GM12878 (cell line): Measurements from ENCODE around the gene NUCB1. TPM values are rescaled to one million over a fixed set of nuclear protein-coding genes. Genes with fewer than 3 reads are reported as not detected.

Source experiments
- ATAC-seq: fragments of 200-7000 bp; cut with Tn5 transposase; 3 replicates; pipeline ENCODE4 v1.9.1; 2020; ENCODE audit warnings: mild to moderate bottlenecking, moderate library complexity
- BruUV-seq: library from RNA; stranded (reverse); fragments of 400-500 nt; replicated peaks from 2 replicates; lab custom pipeline; 2021; lab: Mats Ljungman, UMichigan
- CTCF ChIA-PET: fragments of 300-600 bp; sonication (Branson Sonifier 250); formaldehyde crosslinking; extraction: SDS; loops from one replicate; lab custom pipeline; 2021; ENCODE audit warnings: inconsistent platforms; lab: Yijun Ruan, JAX
- POLR2A ChIA-PET: fragments of 350-600 bp; formaldehyde crosslinking; extraction: SDS; loops from one replicate; lab custom pipeline; 2021; ENCODE audit warnings: inconsistent platforms; lab: Charles Lee
- RAD21 ChIA-PET: fragments of 300-600 bp; sonication (Branson Sonifier 250); formaldehyde crosslinking; loops from one replicate; lab custom pipeline; 2023; ENCODE audit warnings: antibody characterized with exemption; ENCODE audit not compliant: unreplicated experiment; lab: Charles Lee
- SMC1A ChIA-PET: fragments of 300-600 bp; sonication (Branson Sonifier 250); formaldehyde crosslinking; loops from one replicate; lab custom pipeline; 2023; ENCODE audit not compliant: unreplicated experiment, uncharacterized antibody; lab: Charles Lee
- DNase-seq: peaks from one replicate; pipeline ENCODE4 v3.0.0-alpha.2; 2011; ENCODE audit warnings: low read depth, low spot score
- FAIRE-seq: peaks from 3 replicates; lab custom pipeline; 2011; peaks lifted over from hg19 to GRCh38; lab: Jason Lieb, UNC
- H2AFZ ChIP-seq: 2 replicates; pipeline ENCODE4 v1.6.0; 2011; ENCODE audit warnings: low read depth, low read length, control low read depth; ENCODE audit not compliant: control insufficient read depth
- H3K27ac ChIP-seq: 2 replicates; pipeline ENCODE4 v1.5.1; 2011; ENCODE audit warnings: control low read depth; ENCODE audit not compliant: control insufficient read depth, insufficient read depth
- H3K27me3 ChIP-seq, 2 experiments: replicated peaks in 1 of 2; 2 replicates each; pipeline versions ENCODE4 v1.6.0 to v1.6.1; 2011; ENCODE audit warnings: low read length in 1 of 2; ENCODE audit not compliant: control insufficient read depth in 2 of 2, insufficient read depth in 2 of 2
- H3K36me3 ChIP-seq, 2 experiments: 2 replicates each; pipeline ENCODE4 v1.5.1; 2011; ENCODE audit warnings: low read length in 1 of 2; ENCODE audit not compliant: control insufficient read depth in 2 of 2, insufficient read depth in 2 of 2
- H3K4me1 ChIP-seq: 2 replicates; pipeline ENCODE4 v1.6.1; 2011; ENCODE audit warnings: mild to moderate bottlenecking, low read length, moderate library complexity, mixed read lengths; ENCODE audit not compliant: control insufficient read depth, insufficient read depth
- H3K4me2 ChIP-seq: 2 replicates; pipeline ENCODE4 v1.6.0; 2011; ENCODE audit warnings: control low read depth; ENCODE audit not compliant: control insufficient read depth, insufficient read depth
- H3K4me3 ChIP-seq: fragments of 200-600 bp; sonication (generic); 2 replicates; pipeline ENCODE4 v1.5.1; 2016
- H3K79me2 ChIP-seq: 2 replicates; pipeline ENCODE4 v1.6.0; 2011; ENCODE audit warnings: low read length; ENCODE audit not compliant: control insufficient read depth, insufficient read depth
- H3K9ac ChIP-seq: 2 replicates; pipeline ENCODE4 v1.8.0; 2011; ENCODE audit warnings: low read length, control low read depth, mixed read lengths; ENCODE audit not compliant: control insufficient read depth, insufficient read depth
- H3K9me3 ChIP-seq: replicated peaks from 3 replicates; pipeline ENCODE4 v1.5.1; 2011; ENCODE audit warnings: mild to moderate bottlenecking, low read length; ENCODE audit not compliant: control insufficient read depth, insufficient read depth
- H4K20me1 ChIP-seq: 2 replicates; pipeline ENCODE4 v1.6.0; 2011; ENCODE audit not compliant: control insufficient read depth, insufficient read depth
- ATF7 ChIP-seq: fragments of 450-650 bp; IDR thresholded peaks from 2 replicates; pipeline ENCODE4 v1.6.1; 2016; ENCODE audit warnings: low read depth, mild to moderate bottlenecking
- CHD2 ChIP-seq: IDR thresholded peaks from 2 replicates; pipeline ENCODE4 v1.6.1; 2011; ENCODE audit warnings: low read depth, low read length, improper control_type of control experiment, borderline replicate concordance
- CUX1 ChIP-seq: IDR thresholded peaks from 2 replicates; pipeline ENCODE4 v1.6.1; 2012; ENCODE audit warnings: improper control_type of control experiment, low read depth, low read length; ENCODE audit not compliant: insufficient replicate concordance
- EP300 ChIP-seq, 2 experiments: fragments of 150-350 bp in 1 of 2; IDR thresholded peaks; 2 replicates each; pipeline ENCODE4 v1.6.1; 2011 to 2012; ENCODE audit warnings: low read depth in 2 of 2, low read length in 2 of 2, borderline replicate concordance in 1 of 2, improper control_type of control experiment in 1 of 2, inconsistent platforms in 1 of 2; ENCODE audit not compliant: control insufficient read depth in 1 of 2
- ETV6 ChIP-seq, 2 experiments: fragments of 450-650 bp in 1 of 2; IDR thresholded peaks in 1 of 2; conservative IDR thresholded peaks in 1 of 2; 2 replicates each; pipeline ENCODE4 v1.6.1; 2014; ENCODE audit warnings: antibody characterized with exemption in 1 of 2, borderline replicate concordance in 1 of 2, low read depth in 1 of 2, mild to moderate bottlenecking in 1 of 2, moderate library complexity in 1 of 2
- JUND ChIP-seq: IDR thresholded peaks from 2 replicates; pipeline ENCODE4 v1.6.1; 2012; ENCODE audit warnings: low read depth, mild to moderate bottlenecking, low read length, improper control_type of control experiment, moderate library complexity
- WGBS: methylation state at CpG from one replicate; pipeline ENCODE4 v1.1.6; 2016; ENCODE audit warnings: low lambda C conversion rate; ENCODE audit not compliant: insufficient replicate concordance, insufficient coverage; ENCODE audit errors: missing lambda C conversion rate; 5-methylcytosine and 5-hydroxymethylcytosine counted together
- in situ Hi-C: fragments of 300-500 bp; cut with MboI; formaldehyde crosslinking; loops from 9 replicates; pipeline ENCODE4 v1.14.3; 2018; ENCODE audit warnings: mixed read lengths
- intact Hi-C: fragments of 100-400 bp; cut with micrococcal nuclease; formaldehyde crosslinking; loops from one replicate; pipeline ENCODE4 v1.14.2; 2022; ENCODE audit not compliant: unreplicated experiment
- polyA plus RNA-seq, 11 experiments: library from polyadenylated mRNA; depleted of rRNA in 4 of 11; unstranded in 6 of 11; stranded (reverse) in 5 of 11; fragments of >200 nt; fragmentation: Nextera tagmentation in 4 of 11; fragmentation: Illumina TruSeq in 1 of 11; extraction: Ambion mirVana in 4 of 11; extraction: Trizol in 1 of 11; gene quantifications; 1 replicate in 1 of 11; 2 replicates in 10 of 11; pipeline versions ENCODE4 v1.2.1 to v1.2.3, GENCODE V29; 2011 to 2016; ENCODE audit warnings: inconsistent platforms in 2 of 11, missing spikeins in 2 of 11, low read depth in 1 of 11
- total RNA-seq, 4 experiments: library from RNA; depleted of rRNA in 3 of 4; stranded (reverse); fragments of >200 nt in 3 of 4; fragmentation: Illumina TruSeq in 1 of 4; extraction: Trizol in 1 of 4; gene quantifications; 2 replicates each; pipeline versions ENCODE4 v1.2.1 to v1.2.3, GENCODE V29; 2013 to 2021

Gene NUCB1
- total and polyA plus RNA-seq, 10 of the 15 experiments (the other 5 are each of a cell fraction or from before 2014, with no cell fraction given), result 1.8 to 112 (median 44.5) TPM

DNA sequence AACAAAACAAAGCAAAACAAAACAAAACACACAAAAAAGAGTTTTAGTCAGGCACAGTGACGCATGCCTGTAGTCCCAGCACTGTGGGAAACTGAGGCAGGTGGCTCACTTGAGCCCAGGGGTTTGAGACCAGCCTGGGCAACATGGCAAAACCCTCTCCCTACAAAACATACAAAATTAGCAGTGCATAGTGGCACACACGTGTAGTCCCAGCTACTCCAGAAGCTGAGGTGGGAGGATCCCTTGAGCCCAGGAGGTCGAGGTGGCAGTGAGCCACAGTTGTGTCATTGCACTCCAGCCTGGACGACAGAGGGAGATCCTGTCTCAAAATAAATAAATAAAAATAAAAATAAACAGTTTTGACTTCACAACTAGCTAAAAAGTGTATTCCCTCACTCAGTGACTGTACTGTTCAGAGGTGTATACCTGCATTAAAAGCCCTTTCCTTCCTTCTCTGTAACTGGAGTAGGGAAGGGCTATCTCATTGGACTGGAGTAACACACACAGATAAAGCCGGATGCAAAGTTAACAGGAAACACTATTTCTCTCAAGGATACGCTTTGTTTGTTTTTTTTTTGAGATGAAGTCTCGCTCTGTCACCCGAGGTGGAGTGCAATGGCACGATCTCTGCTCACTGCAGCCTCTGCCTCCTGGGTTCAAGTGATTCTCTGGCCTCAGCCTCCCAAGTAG is 50.9 kb downstream of the NUCB1 start:
- no peak overlapping the region for H3K4me2 ChIP-seq
- no peaks in the 10 kb centered on the region for H3K36me3 ChIP-seq
- H3K4me3 ChIP-seq, result no peak overlapping the region
- H3K27me3 ChIP-seq, result no peaks in the 10 kb centered on the region
- WGBS, result 53% methylated on average over 9 of the region's 9 CpGs
- intact Hi-C loops, result no loop called here
- H3K9me3 ChIP-seq, result peaks cover 10% of the 10 kb centered on the region; the same call in 1 of the 3 replicates
- RAD21 ChIA-PET, result interaction anchor here (0.7 kb wide), 1 partner anchor 617 kb away, joined by 3 read pairs; no protein-coding TSS in a partner anchor
- H3K9ac ChIP-seq, result no peak overlapping the region
- FAIRE-seq (no peak), DNase-seq (no peak), ATAC-seq (no peak)
- no peak overlapping the region for H2AFZ ChIP-seq
- H3K27ac ChIP-seq, result no peak overlapping the region
- peaks cover 13% of the 10 kb centered on the region for H3K79me2 ChIP-seq
- no TSS peak for BruUV-seq
- in situ Hi-C loops, result no loop called here
- H3K4me1 ChIP-seq, result peaks cover 5% of the 10 kb centered on the region; the same call in 1 of the 2 replicates
- POLR2A ChIA-PET, result interaction anchor here (0.5 to 2.1 kb wide), 3 partner anchors 11 to 49 kb away, joined by 3 to 5 read pairs (median 4); partner anchors contain the start of genes GYS1 and RUVBL2
- SMC1A ChIA-PET, result interaction anchor here (1.0 to 1.3 kb wide), 2 partner anchors 18 to 93 kb away, joined by 3 to 4 read pairs; no protein-coding TSS in a partner anchor
- CTCF ChIA-PET, result interaction anchor here (1.1 to 2.5 kb wide), 3 partner anchors 19 to 108 kb away, joined by 3 to 8 read pairs (median 5); partner anchors contain the start of genes GYS1 and RUVBL2
- TF ChIP-seq ATF7 (no peak), ETV6 (conservative IDR thresholded peaks at IDR 0.05 in 1 of 2, IDR thresholded peaks at IDR 0.05 in 1 of 2; ENCODE audit: borderline replicate concordance in 1 of 2, low read depth in 1 of 2) (no peak), EP300 (IDR thresholded peaks at IDR 0.05; ENCODE audit: borderline replicate concordance in 1 of 2, control insufficient read depth in 1 of 2, low read depth in 2 of 2, low read length in 2 of 2) (no peak), CUX1 (no peak), JUND (no peak), CHD2 (no peak)
- H4K20me1 ChIP-seq, result no peaks in the 10 kb centered on the region
